ENCODE results near the gene PEAK1. TPM values are rescaled to one million over a fixed set of nuclear protein-coding genes. Genes with fewer than 3 reads are reported as not detected.

PEAK1 gene
- total and polyA plus RNA-seq, 2 donors (not counting 3 experiments of a cell fraction or from before 2014, with no cell fraction given), result 17.9 to 91.9 TPM

GRCh38 chr15:77181305-77182074, 238.4 kb downstream of the PEAK1 start:
- no peak overlapping the region for H3K4me2 ChIP-seq (ENCODE audit: insufficient read depth, low read length)
- H3K27ac ChIP-seq (ENCODE audit: insufficient read depth, low read depth, low read length), result no peak overlapping the region
- H3K9me1 ChIP-seq (replicated peaks; ENCODE audit: control insufficient read depth, extremely low read depth, insufficient read depth, low read length), result no peaks in the 10 kb centered on the region
- FAIRE-seq (no peak), DNase-seq (ENCODE audit: low read depth, low spot score) (no peak)
- POLR2A ChIA-PET, result no interaction called here
- H3K79me2 ChIP-seq (ENCODE audit: control insufficient read depth, insufficient read depth, low read length), result peaks cover 2% of the 10 kb centered on the region
- peaks cover 3 to 5% of the 10 kb centered on the region in 2 experiments for H3K36me3 ChIP-seq (ENCODE audit: control insufficient read depth in 2 of 2, extremely low read depth in 1 of 2, insufficient read depth in 2 of 2, low read length in 2 of 2)
- H4K20me1 ChIP-seq (replicated peaks; ENCODE audit: control insufficient read depth, extremely low read depth, insufficient read depth, low read length), result no peaks in the 10 kb centered on the region
- no peak overlapping the region for H2AFZ ChIP-seq (ENCODE audit: low read depth, low read length)
- no TSS peak for BruUV-seq (replicated peaks)
- H3K9ac ChIP-seq (replicated peaks; ENCODE audit: extremely low read depth, insufficient read depth, low read length), result no peak overlapping the region
- dilution Hi-C loops (cut with MboI; ENCODE audit: extremely low pct_ligation_motif_present, low sequenced_read_pairs), result no loop called here
- H3K4me1 ChIP-seq (ENCODE audit: control insufficient read depth, extremely low read depth, insufficient read depth, low read length), result peaks cover 22% of the 10 kb centered on the region
- no peak for TF ChIP-seq MYC (IDR thresholded peaks at IDR 0.05; ENCODE audit: low read depth, low read length)
- TF ChIP-seq FOS (IDR thresholded peaks at IDR 0.05; ENCODE audit: borderline replicate concordance, insufficient read depth, low read length), result no peak
- TF ChIP-seq, protein P1, sequence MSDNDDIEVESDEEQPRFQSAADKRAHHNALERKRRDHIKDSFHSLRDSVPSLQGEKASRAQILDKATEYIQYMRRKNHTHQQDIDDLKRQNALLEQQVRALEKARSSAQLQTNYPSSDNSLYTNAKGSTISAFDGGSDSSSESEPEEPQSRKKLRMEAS (IDR thresholded peaks at IDR 0.05; ENCODE audit: insufficient read depth, insufficient read length), result no peak
- TF ChIP-seq POLR2A (IDR thresholded peaks at IDR 0.05; ENCODE audit: low read depth, low read length), result no peak
- no peak for TF ChIP-seq EZH2 (IDR thresholded peaks at IDR 0.05; ENCODE audit: borderline replicate concordance, low read depth, low read length, severe bottlenecking)
- TF ChIP-seq GATA2 (IDR thresholded peaks at IDR 0.05; ENCODE audit: insufficient read depth, insufficient read length, low read depth, low read length), result no peak
- TF ChIP-seq CTCF (IDR thresholded peaks at IDR 0.05; ENCODE audit: extremely low read depth in 1 of 2, insufficient read depth in 1 of 2, low read depth in 1 of 2, low read length in 2 of 2), result no peak
- no peak for TF ChIP-seq POLR2AphosphoS5 (IDR thresholded peaks at IDR 0.05; ENCODE audit: insufficient read depth, low read depth, low read length)
- no peak for TF ChIP-seq JUN (IDR thresholded peaks at IDR 0.05; ENCODE audit: borderline replicate concordance, insufficient read depth, insufficient read length, low read depth)
- H3K4me3 ChIP-seq (replicated peaks in 1 of 3; ENCODE audit: insufficient read depth in 1 of 3, low read depth in 1 of 3, low read length in 3 of 3), result no peak overlapping the region
- CTCF ChIA-PET, result interaction anchor here (1.0 to 8.5 kb wide), 4 partner anchors 12 to 362 kb away, joined by 3 to 256 read pairs (median 6); no protein-coding TSS in a partner anchor
- intact Hi-C loops (cut with micrococcal nuclease), result no loop called here
- no peaks in the 10 kb centered on the region for H3K27me3 ChIP-seq (ENCODE audit: control insufficient read depth in 2 of 2, insufficient read depth in 2 of 2, low read length in 2 of 2)
- no peaks in the 10 kb centered on the region for H3K9me3 ChIP-seq (replicated peaks; ENCODE audit: control insufficient read depth, insufficient read depth, low read length)
